H9 (cell line): ENCODE results near the gene LYPD6. TPM values are rescaled to one million over a fixed set of nuclear protein-coding genes. Genes with fewer than 3 reads are reported as not detected.

ENCODE experiments used
- DNase-seq: peaks from one replicate; pipeline ENCODE4 v3.0.0-alpha.2; 2017
- H2AFZ ChIP-seq: one replicate; pipeline ENCODE4 v1.6.1; 2013; ENCODE audit warnings: mild to moderate bottlenecking, low read length, control low read depth, moderate library complexity
- H2AK5ac ChIP-seq: 2 replicates; pipeline ENCODE4 v1.6.1; 2013; ENCODE audit warnings: low read length, control low read depth, mixed read lengths; ENCODE audit not compliant: insufficient read length
- H2BK120ac ChIP-seq: one replicate; pipeline ENCODE4 v1.6.1; 2013; ENCODE audit warnings: low read depth, mild to moderate bottlenecking, low read length, control low read depth, inconsistent platforms; ENCODE audit not compliant: poor library complexity, severe bottlenecking
- H2BK12ac ChIP-seq: 2 replicates; pipeline ENCODE4 v1.6.1; 2013; ENCODE audit warnings: low read length, control low read depth, mixed read lengths, low read depth; ENCODE audit not compliant: insufficient read length
- H2BK15ac ChIP-seq: 2 replicates; pipeline ENCODE4 v1.6.1; 2013; ENCODE audit warnings: low read depth, low read length, control low read depth
- H2BK20ac ChIP-seq: one replicate; pipeline ENCODE4 v1.6.1; 2013; ENCODE audit warnings: low read depth, mild to moderate bottlenecking, low read length, control low read depth, inconsistent platforms; ENCODE audit not compliant: poor library complexity, severe bottlenecking
- H2BK5ac ChIP-seq: 2 replicates; pipeline ENCODE4 v1.6.1; 2013; ENCODE audit warnings: low read length, control low read depth, mixed read lengths; ENCODE audit not compliant: insufficient read length
- H3K14ac ChIP-seq: 2 replicates; pipeline ENCODE4 v1.6.1; 2013; ENCODE audit warnings: low read length, control low read depth; ENCODE audit not compliant: insufficient read depth
- H3K18ac ChIP-seq: 2 replicates; pipeline ENCODE4 v1.6.1; 2013; ENCODE audit warnings: low read depth, mild to moderate bottlenecking, mixed read lengths, low read length, control low read depth; ENCODE audit not compliant: insufficient read length
- H3K23ac ChIP-seq: 2 replicates; pipeline ENCODE4 v1.6.1; 2013; ENCODE audit warnings: low read length, control low read depth, mixed read lengths, low read depth; ENCODE audit not compliant: insufficient read length
- H3K23me2 ChIP-seq: 2 replicates; pipeline ENCODE4 v1.6.1; 2013; ENCODE audit warnings: low read depth, mild to moderate bottlenecking, mixed read lengths, low read length, control low read depth; ENCODE audit not compliant: insufficient read length, poor library complexity, severe bottlenecking
- H3K27ac ChIP-seq: 2 replicates; pipeline ENCODE4 v1.5.1; 2013; ENCODE audit warnings: low read length, control low read depth, mixed read lengths, low read depth; ENCODE audit not compliant: insufficient read length
- H3K27me3 ChIP-seq: 2 replicates; pipeline ENCODE4 v1.6.1; 2013; ENCODE audit warnings: low read length, control low read depth, inconsistent platforms; ENCODE audit not compliant: insufficient read depth
- H3K4ac ChIP-seq: 2 replicates; pipeline ENCODE4 v1.6.1; 2013; ENCODE audit warnings: low read depth, mild to moderate bottlenecking, control low read depth, inconsistent platforms, low read length, moderate library complexity
- H3K4me1 ChIP-seq: 2 replicates; pipeline ENCODE4 v1.6.1; 2013; ENCODE audit warnings: low read length, control low read depth, inconsistent platforms; ENCODE audit not compliant: insufficient read depth
- H3K4me2 ChIP-seq: 2 replicates; pipeline ENCODE4 v1.6.1; 2013; ENCODE audit warnings: low read length, control low read depth, mixed read lengths; ENCODE audit not compliant: insufficient read length, insufficient read depth
- H3K56ac ChIP-seq: 2 replicates; pipeline ENCODE4 v1.6.1; 2013; ENCODE audit warnings: low read depth, mild to moderate bottlenecking, mixed read lengths, low read length, control low read depth; ENCODE audit not compliant: insufficient read length
- H3K79me1 ChIP-seq: 2 replicates; pipeline ENCODE4 v1.6.1; 2013; ENCODE audit warnings: low read depth, mild to moderate bottlenecking, moderate library complexity, low read length, control low read depth, inconsistent platforms; ENCODE audit not compliant: insufficient read depth, poor library complexity, severe bottlenecking
- H3K79me2 ChIP-seq: 2 replicates; pipeline ENCODE4 v1.6.1; 2013; ENCODE audit warnings: low read length, control low read depth, inconsistent platforms; ENCODE audit not compliant: insufficient read depth
- H3K9ac ChIP-seq: 2 replicates; pipeline ENCODE4 v1.6.1; 2013; ENCODE audit warnings: low read length, control low read depth, mixed read lengths; ENCODE audit not compliant: insufficient read length; ENCODE audit errors: extremely low read depth
- H3K9me3 ChIP-seq: one replicate; pipeline ENCODE4 v1.6.1; 2013; ENCODE audit warnings: low read depth, low read length, inconsistent platforms; ENCODE audit not compliant: control insufficient read depth
- H3T11ph ChIP-seq: one replicate; pipeline ENCODE4 v1.6.1; 2013; ENCODE audit warnings: mild to moderate bottlenecking, low read length, control low read depth, inconsistent platforms
- H4K20me1 ChIP-seq: one replicate; pipeline ENCODE4 v1.6.1; 2013; ENCODE audit not compliant: control insufficient read depth, insufficient read length, insufficient read depth
- H4K5ac ChIP-seq: 2 replicates; pipeline ENCODE4 v1.6.1; 2013; ENCODE audit warnings: low read depth, mild to moderate bottlenecking, mixed read lengths, low read length, control low read depth; ENCODE audit not compliant: insufficient read length
- H4K8ac ChIP-seq: replicated peaks from 2 replicates; pipeline ENCODE4 v1.6.1; 2013; ENCODE audit warnings: low read length, control low read depth, mixed read lengths, low read depth; ENCODE audit not compliant: insufficient read length
- H4K91ac ChIP-seq: 2 replicates; pipeline ENCODE4 v1.6.1; 2013; ENCODE audit warnings: low read depth, mild to moderate bottlenecking, moderate library complexity, mixed read lengths, low read length, control low read depth; ENCODE audit not compliant: insufficient read length
- H3K27ac Mint-ChIP-seq, 3 experiments: 2 replicates in 2 of 3; 3 replicates in 1 of 3; pipeline ENCODE4 v1.8.0; 2020 to 2021; ENCODE audit warnings: mixed read lengths in 3 of 3, mild to moderate bottlenecking in 1 of 3, moderate library complexity in 1 of 3
- H3K27me3 Mint-ChIP-seq: 2 replicates; pipeline ENCODE4 v1.8.0; 2021; ENCODE audit warnings: low read depth, mild to moderate bottlenecking, moderate library complexity, mixed read lengths
- H3K36me3 Mint-ChIP-seq, 3 experiments: 2 replicates in 2 of 3; 3 replicates in 1 of 3; pipeline ENCODE4 v1.8.0; 2020 to 2021; ENCODE audit warnings: low read depth in 3 of 3, mixed read lengths in 3 of 3; ENCODE audit not compliant: insufficient read depth in 1 of 3
- H3K4me1 Mint-ChIP-seq, 2 experiments: 2 replicates each; pipeline ENCODE4 v1.8.0; 2020; ENCODE audit warnings: mixed read lengths in 2 of 2
- H3K4me3 Mint-ChIP-seq, 2 experiments: 2 replicates in 1 of 2; 3 replicates in 1 of 2; pipeline ENCODE4 v1.8.0; 2020 to 2021; ENCODE audit warnings: mild to moderate bottlenecking in 2 of 2, mixed read lengths in 2 of 2, moderate library complexity in 1 of 2
- H3K9me3 Mint-ChIP-seq, 2 experiments: 2 replicates in 1 of 2; 3 replicates in 1 of 2; pipeline ENCODE4 v1.8.0; 2020; ENCODE audit warnings: mild to moderate bottlenecking in 2 of 2, mixed read lengths in 2 of 2, moderate library complexity in 1 of 2
- total RNA-seq: library from RNA; stranded (reverse); gene quantifications from 2 replicates; pipeline ENCODE4 v1.2.1, GENCODE V29; 2021
- TF ChIP-seq, protein P1 (sequence below): fragments of 200-600 bp; sonication (generic); conservative IDR thresholded peaks from 3 replicates; pipeline ENCODE4 v1.8.0; 2021; ENCODE audit warnings: antibody characterized with exemption, mild to moderate bottlenecking

The LYPD6 gene
- total RNA-seq, 1 experiment from 2014 or later = 3.0 TPM

DNA sequence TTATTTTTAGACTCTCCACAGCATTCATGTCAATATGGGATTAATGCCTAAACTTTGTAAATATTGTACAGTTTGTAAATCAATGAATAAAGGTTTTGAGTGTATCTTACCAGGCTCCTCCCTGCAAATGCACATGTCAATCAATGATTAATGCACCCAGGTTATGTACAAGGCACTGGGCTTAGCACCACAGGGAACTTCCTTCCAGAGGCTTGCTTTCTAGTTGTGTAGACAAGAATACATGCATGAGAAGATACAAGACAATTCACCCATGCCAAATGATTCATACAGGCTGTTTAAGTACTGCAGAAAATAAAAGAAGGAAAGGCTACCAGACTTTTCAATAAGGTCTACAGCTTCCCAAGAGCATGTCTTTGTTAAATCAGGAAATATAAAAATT is 143.1 kb downstream of the LYPD6 start:
- Histone ChIP-seq H3K23ac (no peak overlapping the region), H2BK15ac (no peak overlapping the region), H2AK5ac (no peak overlapping the region), H2BK5ac (no peak overlapping the region), H4K20me1 (no peaks in the 10 kb centered on the region), H2AFZ (no peak overlapping the region), H2BK120ac (no peak overlapping the region), H3K79me2 (no peaks in the 10 kb centered on the region), H4K91ac (no peak overlapping the region), H3K23me2 (no peaks in the 10 kb centered on the region), H3K18ac (no peak overlapping the region), H4K8ac (no peak overlapping the region), H2BK12ac (no peak overlapping the region), H3K4me2 (no peak overlapping the region), H3K56ac (no peak overlapping the region), H3K14ac (no peak overlapping the region), H4K5ac (no peak overlapping the region), H3K27ac (no peak overlapping the region), H3T11ph (no peak overlapping the region), H3K27me3 (no peaks in the 10 kb centered on the region), H3K9me3 (no peaks in the 10 kb centered on the region), H3K9ac (no peak overlapping the region), H3K4me1 (no peaks in the 10 kb centered on the region), H3K79me1 (no peaks in the 10 kb centered on the region), H2BK20ac (no peak overlapping the region), H3K4ac (no peak overlapping the region)
- Mint-ChIP-seq H3K9me3 (no peaks in the 10 kb centered on the region), H3K4me1 (peaks cover 3 to 8% of the 10 kb centered on the region in 2 experiments; a peak in 2 of 4 replicates), H3K27me3 (no peaks in the 10 kb centered on the region), H3K27ac (no peak overlapping the region), H3K36me3 (peaks cover 0 to 4% (median 0%) of the 10 kb centered on the region in 3 experiments; a peak in 3 of 7 replicates), H3K4me3 (no peak overlapping the region)
- DNase-seq = no peak
- TF ChIP-seq, protein P1, sequence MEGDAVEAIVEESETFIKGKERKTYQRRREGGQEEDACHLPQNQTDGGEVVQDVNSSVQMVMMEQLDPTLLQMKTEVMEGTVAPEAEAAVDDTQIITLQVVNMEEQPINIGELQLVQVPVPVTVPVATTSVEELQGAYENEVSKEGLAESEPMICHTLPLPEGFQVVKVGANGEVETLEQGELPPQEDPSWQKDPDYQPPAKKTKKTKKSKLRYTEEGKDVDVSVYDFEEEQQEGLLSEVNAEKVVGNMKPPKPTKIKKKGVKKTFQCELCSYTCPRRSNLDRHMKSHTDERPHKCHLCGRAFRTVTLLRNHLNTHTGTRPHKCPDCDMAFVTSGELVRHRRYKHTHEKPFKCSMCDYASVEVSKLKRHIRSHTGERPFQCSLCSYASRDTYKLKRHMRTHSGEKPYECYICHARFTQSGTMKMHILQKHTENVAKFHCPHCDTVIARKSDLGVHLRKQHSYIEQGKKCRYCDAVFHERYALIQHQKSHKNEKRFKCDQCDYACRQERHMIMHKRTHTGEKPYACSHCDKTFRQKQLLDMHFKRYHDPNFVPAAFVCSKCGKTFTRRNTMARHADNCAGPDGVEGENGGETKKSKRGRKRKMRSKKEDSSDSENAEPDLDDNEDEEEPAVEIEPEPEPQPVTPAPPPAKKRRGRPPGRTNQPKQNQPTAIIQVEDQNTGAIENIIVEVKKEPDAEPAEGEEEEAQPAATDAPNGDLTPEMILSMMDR = no peak
